Caco-2 (cell line): Measurements from ENCODE around the gene ATXN7L1. TPM values are rescaled to one million over a fixed set of nuclear protein-coding genes. Genes with fewer than 3 reads are reported as not detected.

Experiments
- BruUV-seq: library from RNA; stranded (reverse); fragments of 400-500 nt; replicated peaks from 2 replicates; lab custom pipeline; 2021; lab: Mats Ljungman, UMichigan
- CTCF ChIA-PET: fragments of 300-600 bp; sonication (Branson Sonifier 250); formaldehyde crosslinking; loops from one replicate; lab custom pipeline; 2022; ENCODE audit warnings: antibody characterized with exemption; lab: Charles Lee
- POLR2A ChIA-PET: fragments of 300-600 bp; sonication (Branson Sonifier 250); formaldehyde crosslinking; loops from one replicate; lab custom pipeline; 2022; ENCODE audit warnings: antibody characterized with exemption; lab: Charles Lee
- DNase-seq, 2 experiments: peaks; one replicate each; pipeline versions ENCODE4 v3.0.0 to v3.0.0-alpha.2; 2020 to 2022
- H3K27me3 ChIP-seq: replicated peaks from 2 replicates; pipeline ENCODE4 v1.6.0; 2011; ENCODE audit warnings: low read length; ENCODE audit not compliant: control insufficient read depth, insufficient read depth
- H3K36me3 ChIP-seq: 2 replicates; pipeline ENCODE4 v1.5.1; 2011; ENCODE audit warnings: low read length; ENCODE audit not compliant: control insufficient read depth, insufficient read depth
- H3K4me1 ChIP-seq: fragments of 250-450 bp; sonication (Bioruptor Pico); 2 replicates; pipeline ENCODE4 v1.5.1; 2020; ENCODE audit warnings: mild to moderate bottlenecking
- H3K4me3 ChIP-seq: 2 replicates; pipeline ENCODE4 v1.5.1; 2011; ENCODE audit warnings: low read depth, mild to moderate bottlenecking, control low read depth, low read length
- H3K9me3 ChIP-seq: fragments of 250-450 bp; sonication (Bioruptor Pico); 2 replicates; pipeline ENCODE4 v1.5.1; 2020; ENCODE audit warnings: mild to moderate bottlenecking, moderate library complexity
- H3K27ac Mint-ChIP-seq: one replicate; pipeline ENCODE4 v1.8.0; 2022; ENCODE audit warnings: mixed read lengths; ENCODE audit not compliant: unreplicated experiment
- H3K27me3 Mint-ChIP-seq: one replicate; pipeline ENCODE4 v1.8.0; 2022; ENCODE audit warnings: mixed read lengths; ENCODE audit not compliant: insufficient read depth, unreplicated experiment
- H3K36me3 Mint-ChIP-seq: one replicate; pipeline ENCODE4 v1.8.0; 2022; ENCODE audit warnings: mild to moderate bottlenecking, mixed read lengths; ENCODE audit not compliant: insufficient read depth, unreplicated experiment
- H3K4me1 Mint-ChIP-seq: one replicate; pipeline ENCODE4 v1.8.0; 2022; ENCODE audit warnings: low read depth, mixed read lengths; ENCODE audit not compliant: unreplicated experiment
- H3K4me3 Mint-ChIP-seq: one replicate; pipeline ENCODE4 v1.8.0; 2022; ENCODE audit warnings: mild to moderate bottlenecking, moderate library complexity, mixed read lengths; ENCODE audit not compliant: unreplicated experiment
- H3K9me3 Mint-ChIP-seq: one replicate; pipeline ENCODE4 v1.8.0; 2022; ENCODE audit warnings: mixed read lengths; ENCODE audit not compliant: unreplicated experiment
- CTCF ChIP-seq, 2 experiments: fragments of 200-600 bp in 1 of 2; IDR thresholded peaks; 1 replicate in 1 of 2; 2 replicates in 1 of 2; pipeline versions ENCODE4 v1.5.1 to v1.8.0; 2011 to 2022; ENCODE audit warnings: antibody characterized with exemption in 1 of 2, control low read depth in 1 of 2, inconsistent platforms in 1 of 2, low read depth in 1 of 2, low read length in 1 of 2, mild to moderate bottlenecking in 1 of 2, moderate library complexity in 1 of 2; ENCODE audit not compliant: insufficient read depth in 1 of 2, severe bottlenecking in 1 of 2, unreplicated experiment in 1 of 2
- intact Hi-C: fragments of 100-400 bp; cut with micrococcal nuclease; formaldehyde crosslinking; loops from one replicate; pipeline ENCODE4 v1.10.0; 2022; ENCODE audit not compliant: unreplicated experiment
- total RNA-seq: library from RNA; stranded (reverse); gene quantifications from 2 replicates; pipeline ENCODE4 v1.2.3, GENCODE V29; 2022

Gene ATXN7L1
- total RNA-seq, 1 experiment from 2014 or later, result 14.1 TPM

GRCh38 chr7:105808703-105809590, 67.5 kb downstream of the ATXN7L1 start:
- Mint-ChIP-seq H3K4me1 (peaks cover 15% of the 10 kb centered on the region), H3K4me3 (no peak overlapping the region), H3K27ac (no peak overlapping the region), H3K9me3 (no peaks in the 10 kb centered on the region), H3K36me3 (peaks cover 8% of the 10 kb centered on the region), H3K27me3 (no peaks in the 10 kb centered on the region)
- no TSS peak for BruUV-seq
- TF ChIP-seq CTCF (IDR thresholded peaks at IDR 0.05; ENCODE audit: insufficient read depth in 1 of 2, low read depth in 1 of 2, low read length in 1 of 2, severe bottlenecking in 1 of 2, unreplicated experiment in 1 of 2), result no peak
- peaks cover under 1% of the 10 kb centered on the region for H3K4me1 ChIP-seq
- no peak for DNase-seq
- no peaks in the 10 kb centered on the region for H3K9me3 ChIP-seq
- ChIA-PET CTCF (no interaction called here), POLR2A (no interaction called here)
- intact Hi-C loops, result no loop called here
- H3K27me3 ChIP-seq, result no peaks in the 10 kb centered on the region
- H3K36me3 ChIP-seq, result no peaks in the 10 kb centered on the region
- H3K4me3 ChIP-seq, result no peak overlapping the region

GRCh38 chr7:105808209-105808608, 68.2 kb downstream of the ATXN7L1 start:
- Mint-ChIP-seq H3K4me3 (no peak overlapping the region), H3K27me3 (no peaks in the 10 kb centered on the region), H3K27ac (no peak overlapping the region), H3K36me3 (peaks cover 8% of the 10 kb centered on the region), H3K4me1 (peaks cover 15% of the 10 kb centered on the region), H3K9me3 (no peaks in the 10 kb centered on the region)
- DNase-seq, result no peak
- ChIA-PET POLR2A (no interaction called here), CTCF (no interaction called here)
- H3K27me3 ChIP-seq, result no peaks in the 10 kb centered on the region
- peaks cover 8% of the 10 kb centered on the region for H3K4me1 ChIP-seq
- no TSS peak for BruUV-seq
- no peak for TF ChIP-seq CTCF (IDR thresholded peaks at IDR 0.05; ENCODE audit: insufficient read depth in 1 of 2, low read depth in 1 of 2, low read length in 1 of 2, severe bottlenecking in 1 of 2, unreplicated experiment in 1 of 2)
- H3K4me3 ChIP-seq, result no peak overlapping the region
- no peaks in the 10 kb centered on the region for H3K36me3 ChIP-seq
- intact Hi-C loops, result no loop called here
- no peaks in the 10 kb centered on the region for H3K9me3 ChIP-seq

GRCh38 chr7:105807448-105807762, 69.0 kb downstream of the ATXN7L1 start:
- H3K36me3 Mint-ChIP-seq, result peaks cover 8% of the 10 kb centered on the region
- Histone ChIP-seq H3K4me3 (no peak overlapping the region), H3K9me3 (no peaks in the 10 kb centered on the region), H3K36me3 (no peaks in the 10 kb centered on the region), H3K4me1 (peaks cover 16% of the 10 kb centered on the region), H3K27me3 (no peaks in the 10 kb centered on the region)
- no peak for DNase-seq
- intact Hi-C loops, result no loop called here
- H3K4me3 Mint-ChIP-seq, result no peak overlapping the region
- no peaks in the 10 kb centered on the region for H3K9me3 Mint-ChIP-seq
- BruUV-seq, result no TSS peak
- ChIA-PET POLR2A (no interaction called here), CTCF (interaction anchor here (0.6 kb wide), 1 partner anchor 65 kb away, joined by 3 read pairs; no protein-coding TSS in a partner anchor)
- peaks cover 23% of the 10 kb centered on the region for H3K4me1 Mint-ChIP-seq
- no peaks in the 10 kb centered on the region for H3K27me3 Mint-ChIP-seq
- H3K27ac Mint-ChIP-seq, result no peak overlapping the region
- TF ChIP-seq CTCF (IDR thresholded peaks at IDR 0.05; ENCODE audit: insufficient read depth in 1 of 2, low read depth in 1 of 2, low read length in 1 of 2, severe bottlenecking in 1 of 2, unreplicated experiment in 1 of 2), result no peak
